HepG2 (cell line): ENCODE data around the gene BICDL2. TPM values are rescaled to one million over a fixed set of nuclear protein-coding genes. Genes with fewer than 3 reads are reported as not detected.

Experiments used
- ATAC-seq: fragments of 200-7000 bp; cut with Tn5 transposase; 3 replicates; pipeline ENCODE4 v1.9.1; 2020; ENCODE audit warnings: mild to moderate bottlenecking, moderate library complexity
- BruUV-seq: library from RNA; stranded (reverse); fragments of 400-500 nt; replicated peaks from 2 replicates; lab custom pipeline; 2021; lab: Mats Ljungman, UMichigan
- CTCF ChIA-PET: fragments of 300-600 bp; formaldehyde crosslinking; extraction: SDS; loops from one replicate; lab custom pipeline; 2021; ENCODE audit warnings: low total read pairs, inconsistent platforms, low intra/inter-chr PET ratio; lab: Yijun Ruan, JAX
- POLR2A ChIA-PET: fragments of 350-600 bp; sonication (Branson Sonifier 250); formaldehyde crosslinking; loops from one replicate; lab custom pipeline; 2020; ENCODE audit warnings: antibody characterized with exemption, inconsistent platforms; lab: Yijun Ruan, JAX
- DNase-seq: peaks from one replicate; pipeline ENCODE4 v3.0.0-alpha.2; 2015; ENCODE audit warnings: low spot score
- FAIRE-seq: peaks from 3 replicates; lab custom pipeline; 2011; peaks lifted over from hg19 to GRCh38; lab: Jason Lieb, UNC
- H2AFZ ChIP-seq: one replicate; pipeline ENCODE4 v1.6.1; 2011; ENCODE audit warnings: low read length, inconsistent platforms
- H3K27ac ChIP-seq: fragments of 300-600 bp; 3 replicates; pipeline ENCODE4 v1.8.0; 2011; ENCODE audit warnings: mixed run types, mild to moderate bottlenecking, mixed read lengths, low read length, inconsistent platforms; ENCODE audit not compliant: insufficient read depth; ENCODE audit errors: extremely low read length
- H3K27me3 ChIP-seq, 2 experiments: fragments of 200-600 bp in 1 of 2; 2 replicates in 1 of 2; 3 replicates in 1 of 2; pipeline versions ENCODE4 v1.6.0 to v1.8.0; 2011; ENCODE audit warnings: low read length in 2 of 2, mild to moderate bottlenecking in 2 of 2, moderate library complexity in 2 of 2, inconsistent platforms in 1 of 2; ENCODE audit not compliant: insufficient read depth in 2 of 2, control insufficient read depth in 1 of 2
- H3K36me3 ChIP-seq, 2 experiments: fragments of 200-600 bp in 1 of 2; replicated peaks in 1 of 2; 2 replicates in 1 of 2; 3 replicates in 1 of 2; pipeline versions ENCODE4 v1.5.1 to v1.8.0; 2011; ENCODE audit warnings: low read length in 2 of 2, inconsistent platforms in 1 of 2; ENCODE audit not compliant: insufficient read depth in 2 of 2, control insufficient read depth in 1 of 2
- H3K4me1 ChIP-seq: 2 replicates; pipeline ENCODE4 v1.5.1; 2012; ENCODE audit warnings: low read length, inconsistent platforms; ENCODE audit not compliant: insufficient read depth
- H3K4me2 ChIP-seq: 2 replicates; pipeline ENCODE4 v1.6.0; 2011; ENCODE audit warnings: low read depth, low read length, inconsistent platforms
- H3K4me3 ChIP-seq, 3 experiments: fragments of 200-600 bp in 1 of 3; sonication (generic), shearing (Covaris generic) in 1 of 3; replicated peaks in 1 of 3; 2 replicates each; pipeline ENCODE4 v1.5.1; 2011 to 2016; ENCODE audit warnings: low read length in 3 of 3, inconsistent platforms in 2 of 3, low read depth in 2 of 3, mild to moderate bottlenecking in 2 of 3, control low read depth in 1 of 3, mixed read lengths in 1 of 3; ENCODE audit not compliant: insufficient read depth in 1 of 3
- H3K79me2 ChIP-seq: one replicate; pipeline ENCODE4 v1.6.1; 2011; ENCODE audit warnings: low read length, inconsistent platforms; ENCODE audit not compliant: insufficient read depth
- H3K9ac ChIP-seq: 2 replicates; pipeline ENCODE4 v1.6.0; 2011; ENCODE audit warnings: mild to moderate bottlenecking, low read depth, low read length, inconsistent platforms; ENCODE audit not compliant: insufficient read depth
- H3K9me3 ChIP-seq: 2 replicates; pipeline ENCODE4 v1.5.1; 2012; ENCODE audit warnings: mild to moderate bottlenecking, low read length
- H4K20me1 ChIP-seq: 2 replicates; pipeline ENCODE4 v1.6.0; 2011; ENCODE audit warnings: inconsistent platforms, mild to moderate bottlenecking, low read length, moderate library complexity; ENCODE audit not compliant: insufficient read depth
- BRD4 ChIP-seq: sonication (generic); formaldehyde crosslinking; IDR thresholded peaks from 2 replicates; pipeline ENCODE4 v1.4.0; 2020; ENCODE audit warnings: missing genetic modification reagents
- KLF12 ChIP-seq: sonication (generic); formaldehyde crosslinking; IDR thresholded peaks from 2 replicates; pipeline ENCODE4 v1.4.0; 2020; ENCODE audit warnings: missing genetic modification reagents, borderline replicate concordance
- NONO ChIP-seq, 2 experiments: fragments of 450-650 bp in 1 of 2; sonication (generic) in 1 of 2; formaldehyde crosslinking in 1 of 2; IDR thresholded peaks in 1 of 2; conservative IDR thresholded peaks in 1 of 2; 2 replicates each; pipeline versions ENCODE4 v1.6.1 to v1.8.0; 2017 to 2022; ENCODE audit warnings: mild to moderate bottlenecking in 1 of 2, missing genetic modification reagents in 1 of 2, moderate library complexity in 1 of 2
- SP2 ChIP-seq: sonication (generic); formaldehyde crosslinking; IDR thresholded peaks from 2 replicates; pipeline ENCODE4 v1.5.1; 2020; ENCODE audit warnings: mild to moderate bottlenecking, missing genetic modification reagents
- TBX2 ChIP-seq: sonication (generic); formaldehyde crosslinking; IDR thresholded peaks from 2 replicates; pipeline ENCODE4 v1.5.0; 2020; ENCODE audit warnings: missing genetic modification reagents, mild to moderate bottlenecking, borderline replicate concordance
- TP53 ChIP-seq: sonication (generic); formaldehyde crosslinking; conservative IDR thresholded peaks from 2 replicates; pipeline ENCODE4 v1.4.0; 2020; ENCODE audit warnings: missing genetic modification reagents
- ZNF136 ChIP-seq: sonication (generic); formaldehyde crosslinking; IDR thresholded peaks from 2 replicates; pipeline ENCODE4 v1.8.1; 2022; ENCODE audit warnings: low read depth, mild to moderate bottlenecking, moderate library complexity, missing genetic modification reagents
- ZNF563 ChIP-seq: sonication (generic); formaldehyde crosslinking; IDR thresholded peaks from 2 replicates; pipeline ENCODE4 v1.8.0; 2022; ENCODE audit warnings: mild to moderate bottlenecking, moderate library complexity, missing genetic modification reagents
- ZNF724P ChIP-seq: sonication (generic); formaldehyde crosslinking; IDR thresholded peaks from 2 replicates; pipeline ENCODE4 v1.8.0; 2022; ENCODE audit warnings: missing genetic modification reagents, borderline replicate concordance
- ZNF878 ChIP-seq: sonication (generic); formaldehyde crosslinking; IDR thresholded peaks from 2 replicates; pipeline ENCODE4 v1.8.1; 2023; ENCODE audit warnings: mild to moderate bottlenecking, missing genetic modification reagents, moderate library complexity
- WGBS: methylation state at CpG from one replicate; pipeline ENCODE4 v1.1.6; 2017; ENCODE audit warnings: low lambda C conversion rate; 5-methylcytosine and 5-hydroxymethylcytosine counted together
- in situ Hi-C: cut with HindIII; loops from 2 replicates; pipeline ENCODE4 v1.10.0; 2017; ENCODE audit warnings: low pct_unique_long_range_greater_than_20kb; ENCODE audit not compliant: extremely low pct_ligation_motif_present
- intact Hi-C: fragments of 100-400 bp; cut with micrococcal nuclease; formaldehyde crosslinking; loops from one replicate; pipeline ENCODE4 v1.10.0; 2022; ENCODE audit not compliant: unreplicated experiment
- polyA plus RNA-seq, 8 experiments: library from polyadenylated mRNA; depleted of rRNA in 3 of 8; stranded (reverse) in 7 of 8; unstranded in 1 of 8; fragments of >200 nt; fragmentation: Illumina TruSeq in 4 of 8; extraction: Trizol in 4 of 8; gene quantifications; 2 replicates each; pipeline versions ENCODE4 v1.2.1 to v1.2.3, GENCODE V29; 2011 to 2016; ENCODE audit warnings: low read depth in 4 of 8, missing spikeins in 1 of 8, mixed read lengths in 1 of 8; ENCODE audit not compliant: insufficient read depth in 1 of 8
- total RNA-seq, 5 experiments: library from RNA; depleted of rRNA; stranded (reverse); fragments of >200 nt; fragmentation: Illumina TruSeq; extraction: Trizol; gene quantifications; 2 replicates each; pipeline ENCODE4 v1.2.3, GENCODE V29; 2016; ENCODE audit warnings: low read depth in 1 of 5
- TF ChIP-seq, protein P1 (sequence below): sonication (generic); formaldehyde crosslinking; IDR thresholded peaks from 2 replicates; pipeline ENCODE4 v1.5.1; 2020; ENCODE audit warnings: mild to moderate bottlenecking, moderate library complexity, missing genetic modification reagents
- TF ChIP-seq, protein P2 (sequence below): sonication (generic); formaldehyde crosslinking; IDR thresholded peaks from 2 replicates; pipeline ENCODE4 v1.4.0; 2020; ENCODE audit warnings: mild to moderate bottlenecking, missing genetic modification reagents
- TF ChIP-seq, protein P3 (sequence below): sonication (generic); formaldehyde crosslinking; IDR thresholded peaks from 2 replicates; pipeline ENCODE4 v1.5.0; 2020; ENCODE audit warnings: mild to moderate bottlenecking, missing genetic modification reagents, moderate library complexity
- TF ChIP-seq, protein P4 (sequence below): sonication (generic); formaldehyde crosslinking; conservative IDR thresholded peaks from 2 replicates; pipeline ENCODE4 v1.4.0; 2020; ENCODE audit warnings: missing genetic modification reagents

The BICDL2 gene
- total and polyA plus RNA-seq, 2 of the 13 experiments (the other 11 are each of a cell fraction or from before 2014, with no cell fraction given), result 0.12 TPM; not detected in 1

DNA sequence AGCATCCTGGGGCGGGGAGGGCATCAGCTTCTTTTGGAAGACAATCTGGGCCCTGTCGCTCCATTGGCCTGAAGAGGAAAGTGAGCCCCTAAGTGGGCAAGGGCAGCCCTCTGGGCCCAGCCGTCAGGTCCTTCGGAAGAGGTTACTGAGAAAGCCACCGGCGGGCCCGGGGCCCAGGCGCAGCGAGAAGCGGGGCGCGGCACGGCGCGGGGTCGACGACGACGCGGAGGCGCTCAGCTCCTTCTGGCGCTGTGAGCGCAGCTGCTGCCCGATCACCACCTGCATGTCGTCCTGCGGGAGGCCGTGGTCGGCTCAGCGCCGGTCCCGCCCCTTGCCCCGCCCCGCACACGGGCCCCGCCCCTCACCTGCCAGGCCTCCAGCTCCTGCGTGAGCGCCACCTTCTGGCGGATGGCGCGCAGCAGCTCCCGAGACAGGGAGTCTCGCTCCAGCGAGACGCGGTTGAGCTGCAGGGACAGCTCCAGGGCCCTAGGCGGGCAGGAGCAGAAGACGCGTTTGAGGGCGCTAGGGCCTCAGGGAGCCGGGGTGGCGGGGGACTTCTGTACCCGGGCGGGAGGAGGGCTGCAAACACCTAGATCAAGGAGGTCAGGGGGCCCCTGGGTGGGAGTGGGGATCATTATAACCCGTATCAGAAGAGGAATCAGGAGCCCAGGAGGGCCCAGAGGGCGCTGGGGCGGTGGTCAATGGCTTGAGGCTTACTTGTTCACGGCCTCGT lies 8.6 kb downstream of the BICDL2 start:
- intact Hi-C loops, result no loop called here
- BruUV-seq, result no TSS peak
- no peaks in the 10 kb centered on the region for H3K9me3 ChIP-seq
- peaks cover 5 to 45% of the 10 kb centered on the region in 2 experiments for H3K27me3 ChIP-seq
- peak overlapping the region in 1 of 3 experiments; percentile 61; a peak in 1 of 6 replicates for H3K4me3 ChIP-seq
- H3K79me2 ChIP-seq, result no peaks in the 10 kb centered on the region
- ChIA-PET POLR2A (interaction anchor here (0.9 to 18.8 kb wide), 14 partner anchors 8 to 106 kb away, joined by 3 to 750 read pairs (median 6); partner anchors contain the start of genes CLDN9, IL32, KREMEN2 and PKMYT1), CTCF (interaction anchor here (1.1 to 1.7 kb wide), 2 partner anchors 10 to 25 kb away, joined by 3 to 11 read pairs; partner anchors contain the start of gene CLDN6)
- H2AFZ ChIP-seq, result no peak overlapping the region
- peak; percentile 12 for FAIRE-seq
- peaks cover 16 to 17% of the 10 kb centered on the region in 2 experiments; a peak in 4 of 5 replicates for H3K36me3 ChIP-seq
- 0 out of 2 replicates have a peak overlapping the region, but pooled peaks have one; percentile 0 for H3K9ac ChIP-seq
- DNase-seq, result peak; percentile 65
- in situ Hi-C loops, result no loop called here
- H3K27ac ChIP-seq, result no peak overlapping the region
- 24% methylated on average over 29 of the region's 58 CpGs for WGBS
- peaks cover 10% of the 10 kb centered on the region; the same call in 1 of the 2 replicates for H4K20me1 ChIP-seq
- ATAC-seq, result peak; percentile 34
- peak overlapping the region; percentile 75 for H3K4me2 ChIP-seq
- H3K4me1 ChIP-seq, result peaks cover 34% of the 10 kb centered on the region
- TF ChIP-seq, protein P1, sequence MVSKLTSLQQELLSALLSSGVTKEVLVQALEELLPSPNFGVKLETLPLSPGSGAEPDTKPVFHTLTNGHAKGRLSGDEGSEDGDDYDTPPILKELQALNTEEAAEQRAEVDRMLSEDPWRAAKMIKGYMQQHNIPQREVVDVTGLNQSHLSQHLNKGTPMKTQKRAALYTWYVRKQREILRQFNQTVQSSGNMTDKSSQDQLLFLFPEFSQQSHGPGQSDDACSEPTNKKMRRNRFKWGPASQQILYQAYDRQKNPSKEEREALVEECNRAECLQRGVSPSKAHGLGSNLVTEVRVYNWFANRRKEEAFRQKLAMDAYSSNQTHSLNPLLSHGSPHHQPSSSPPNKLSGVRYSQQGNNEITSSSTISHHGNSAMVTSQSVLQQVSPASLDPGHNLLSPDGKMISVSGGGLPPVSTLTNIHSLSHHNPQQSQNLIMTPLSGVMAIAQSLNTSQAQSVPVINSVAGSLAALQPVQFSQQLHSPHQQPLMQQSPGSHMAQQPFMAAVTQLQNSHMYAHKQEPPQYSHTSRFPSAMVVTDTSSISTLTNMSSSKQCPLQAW (CRISPR knock-in tag), result peak; percentile 37; the same call in 1 of the 2 replicates
- peak; percentile 42; the same call in 1 of the 2 replicates for TF ChIP-seq SP2
- no peak for TF ChIP-seq NONO (IDR thresholded peaks at IDR 0.05)
- TF ChIP-seq NONO (CRISPR knock-in tag; conservative IDR thresholded peaks at IDR 0.05), result peak; percentile 63
- TF ChIP-seq, protein P2, sequence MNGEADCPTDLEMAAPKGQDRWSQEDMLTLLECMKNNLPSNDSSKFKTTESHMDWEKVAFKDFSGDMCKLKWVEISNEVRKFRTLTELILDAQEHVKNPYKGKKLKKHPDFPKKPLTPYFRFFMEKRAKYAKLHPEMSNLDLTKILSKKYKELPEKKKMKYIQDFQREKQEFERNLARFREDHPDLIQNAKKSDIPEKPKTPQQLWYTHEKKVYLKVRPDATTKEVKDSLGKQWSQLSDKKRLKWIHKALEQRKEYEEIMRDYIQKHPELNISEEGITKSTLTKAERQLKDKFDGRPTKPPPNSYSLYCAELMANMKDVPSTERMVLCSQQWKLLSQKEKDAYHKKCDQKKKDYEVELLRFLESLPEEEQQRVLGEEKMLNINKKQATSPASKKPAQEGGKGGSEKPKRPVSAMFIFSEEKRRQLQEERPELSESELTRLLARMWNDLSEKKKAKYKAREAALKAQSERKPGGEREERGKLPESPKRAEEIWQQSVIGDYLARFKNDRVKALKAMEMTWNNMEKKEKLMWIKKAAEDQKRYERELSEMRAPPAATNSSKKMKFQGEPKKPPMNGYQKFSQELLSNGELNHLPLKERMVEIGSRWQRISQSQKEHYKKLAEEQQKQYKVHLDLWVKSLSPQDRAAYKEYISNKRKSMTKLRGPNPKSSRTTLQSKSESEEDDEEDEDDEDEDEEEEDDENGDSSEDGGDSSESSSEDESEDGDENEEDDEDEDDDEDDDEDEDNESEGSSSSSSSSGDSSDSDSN (CRISPR knock-in tag), result peak; percentile 54
- TF ChIP-seq ZNF724P, result peak; percentile 30; the same call in 1 of the 2 replicates
- 0 out of 2 replicates have a peak, but pooled peaks have one; percentile 27 for TF ChIP-seq TP53
- TF ChIP-seq ZNF563 (CRISPR knock-in tag), result no peak
- TF ChIP-seq, protein P3, sequence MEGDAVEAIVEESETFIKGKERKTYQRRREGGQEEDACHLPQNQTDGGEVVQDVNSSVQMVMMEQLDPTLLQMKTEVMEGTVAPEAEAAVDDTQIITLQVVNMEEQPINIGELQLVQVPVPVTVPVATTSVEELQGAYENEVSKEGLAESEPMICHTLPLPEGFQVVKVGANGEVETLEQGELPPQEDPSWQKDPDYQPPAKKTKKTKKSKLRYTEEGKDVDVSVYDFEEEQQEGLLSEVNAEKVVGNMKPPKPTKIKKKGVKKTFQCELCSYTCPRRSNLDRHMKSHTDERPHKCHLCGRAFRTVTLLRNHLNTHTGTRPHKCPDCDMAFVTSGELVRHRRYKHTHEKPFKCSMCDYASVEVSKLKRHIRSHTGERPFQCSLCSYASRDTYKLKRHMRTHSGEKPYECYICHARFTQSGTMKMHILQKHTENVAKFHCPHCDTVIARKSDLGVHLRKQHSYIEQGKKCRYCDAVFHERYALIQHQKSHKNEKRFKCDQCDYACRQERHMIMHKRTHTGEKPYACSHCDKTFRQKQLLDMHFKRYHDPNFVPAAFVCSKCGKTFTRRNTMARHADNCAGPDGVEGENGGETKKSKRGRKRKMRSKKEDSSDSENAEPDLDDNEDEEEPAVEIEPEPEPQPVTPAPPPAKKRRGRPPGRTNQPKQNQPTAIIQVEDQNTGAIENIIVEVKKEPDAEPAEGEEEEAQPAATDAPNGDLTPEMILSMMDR, result peak; percentile 95
- no peak for TF ChIP-seq ZNF878 (CRISPR knock-in tag)
- TF ChIP-seq ZNF136, result no peak
- TF ChIP-seq, protein P4, sequence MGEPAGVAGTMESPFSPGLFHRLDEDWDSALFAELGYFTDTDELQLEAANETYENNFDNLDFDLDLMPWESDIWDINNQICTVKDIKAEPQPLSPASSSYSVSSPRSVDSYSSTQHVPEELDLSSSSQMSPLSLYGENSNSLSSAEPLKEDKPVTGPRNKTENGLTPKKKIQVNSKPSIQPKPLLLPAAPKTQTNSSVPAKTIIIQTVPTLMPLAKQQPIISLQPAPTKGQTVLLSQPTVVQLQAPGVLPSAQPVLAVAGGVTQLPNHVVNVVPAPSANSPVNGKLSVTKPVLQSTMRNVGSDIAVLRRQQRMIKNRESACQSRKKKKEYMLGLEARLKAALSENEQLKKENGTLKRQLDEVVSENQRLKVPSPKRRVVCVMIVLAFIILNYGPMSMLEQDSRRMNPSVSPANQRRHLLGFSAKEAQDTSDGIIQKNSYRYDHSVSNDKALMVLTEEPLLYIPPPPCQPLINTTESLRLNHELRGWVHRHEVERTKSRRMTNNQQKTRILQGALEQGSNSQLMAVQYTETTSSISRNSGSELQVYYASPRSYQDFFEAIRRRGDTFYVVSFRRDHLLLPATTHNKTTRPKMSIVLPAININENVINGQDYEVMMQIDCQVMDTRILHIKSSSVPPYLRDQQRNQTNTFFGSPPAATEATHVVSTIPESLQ (CRISPR knock-in tag), result no peak
- 0 out of 2 replicates have a peak, but pooled peaks have one; percentile 38 for TF ChIP-seq KLF12
- TF ChIP-seq TBX2, result peak; percentile 51; the same call in 1 of the 2 replicates
- 0 out of 2 replicates have a peak, but pooled peaks have one; percentile 28 for TF ChIP-seq BRD4 (CRISPR knock-in tag)
